RPMI8226 (cell line): Measurements from ENCODE around the gene TRIM9.

Source experiments
- DNase-seq: peaks from one replicate; pipeline ENCODE4 v3.0.0-alpha.2; 2015

TRIM9 gene

DNA sequence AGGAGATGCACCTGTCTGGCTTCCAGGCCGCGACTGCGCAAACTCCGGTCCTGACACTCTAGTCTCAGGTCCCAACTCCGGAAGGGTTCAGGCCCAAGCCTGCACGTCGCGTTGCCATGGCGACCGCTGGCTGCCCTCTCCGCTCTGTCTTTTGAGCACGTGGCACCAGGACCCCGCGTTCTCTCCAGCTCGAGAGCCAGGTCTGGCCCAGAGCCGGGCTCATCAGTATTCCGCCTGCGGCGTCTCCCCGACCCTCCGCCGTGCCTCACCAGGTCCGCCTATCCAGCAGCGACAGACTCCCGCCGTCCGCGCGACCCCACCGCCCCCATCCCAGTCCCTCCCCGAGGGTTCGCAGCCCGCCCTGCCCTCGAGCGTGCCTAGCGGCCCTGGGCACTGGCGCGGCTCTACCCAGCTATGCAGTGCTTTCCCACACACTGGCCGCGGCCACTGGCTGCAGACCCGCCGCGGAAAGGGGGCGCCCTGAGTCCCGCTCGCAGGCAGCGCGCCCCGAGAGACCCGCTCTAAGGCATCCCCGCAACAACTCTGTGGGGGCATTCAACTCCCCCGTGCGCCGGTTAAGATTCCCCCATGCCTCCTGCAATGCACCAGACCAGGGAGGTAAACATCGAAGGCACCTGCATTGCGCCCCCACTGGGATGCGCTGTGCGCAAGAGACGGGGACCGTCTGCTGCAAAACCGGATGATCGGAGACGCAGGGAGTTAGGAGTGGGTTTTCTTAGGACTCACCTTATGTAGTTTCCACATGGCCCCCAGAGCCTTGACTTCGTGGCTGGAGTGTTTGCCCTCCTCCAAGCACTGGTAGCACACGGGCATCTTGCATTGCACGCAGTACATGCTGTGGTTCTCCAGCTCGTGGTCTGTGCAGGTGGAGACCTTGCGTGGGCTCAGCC, 1.3 kb downstream of the TRIM9 start:
- peak; percentile 4 for DNase-seq

DNA sequence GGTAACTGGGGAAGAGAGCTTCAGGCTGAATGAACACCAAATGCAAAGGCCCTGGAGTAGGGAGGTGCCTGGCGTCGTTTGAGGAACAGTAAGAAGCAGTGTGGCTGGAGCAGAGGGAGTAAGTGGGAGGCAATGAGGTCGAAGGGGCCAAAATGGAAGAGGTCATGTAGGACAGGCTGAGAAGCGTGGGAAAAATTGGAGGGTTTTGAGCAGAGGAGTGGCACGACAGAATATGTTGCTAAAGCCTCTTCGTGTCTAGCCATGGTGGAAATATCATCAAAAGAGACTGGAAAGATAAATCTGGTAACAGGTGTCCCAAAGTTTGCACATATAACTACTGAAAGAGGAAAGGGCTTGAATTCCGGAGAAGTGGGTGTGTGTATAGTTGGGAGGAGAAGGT, 1.9 kb downstream of the TRIM9 start:
- no peak for DNase-seq

DNA sequence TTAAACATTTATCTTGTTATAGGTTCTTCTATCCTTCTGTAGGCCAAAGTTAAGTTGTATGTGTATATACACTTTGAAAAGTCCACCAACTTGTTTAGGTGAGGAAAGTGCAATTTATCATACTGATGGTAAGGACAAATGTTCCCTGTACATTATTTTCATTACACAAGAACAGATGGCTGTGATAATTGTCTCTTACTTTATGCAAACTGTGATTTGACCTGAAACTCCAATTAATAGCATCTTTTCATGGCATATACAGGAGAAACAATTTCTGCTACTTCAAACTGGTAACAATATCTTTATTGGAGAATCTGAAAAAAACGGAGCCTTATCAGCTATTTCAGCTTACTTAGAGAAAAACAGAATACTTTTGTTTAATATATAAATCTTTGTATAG, 5.6 kb downstream of the TRIM9 start:
- DNase-seq = no peak

DNA sequence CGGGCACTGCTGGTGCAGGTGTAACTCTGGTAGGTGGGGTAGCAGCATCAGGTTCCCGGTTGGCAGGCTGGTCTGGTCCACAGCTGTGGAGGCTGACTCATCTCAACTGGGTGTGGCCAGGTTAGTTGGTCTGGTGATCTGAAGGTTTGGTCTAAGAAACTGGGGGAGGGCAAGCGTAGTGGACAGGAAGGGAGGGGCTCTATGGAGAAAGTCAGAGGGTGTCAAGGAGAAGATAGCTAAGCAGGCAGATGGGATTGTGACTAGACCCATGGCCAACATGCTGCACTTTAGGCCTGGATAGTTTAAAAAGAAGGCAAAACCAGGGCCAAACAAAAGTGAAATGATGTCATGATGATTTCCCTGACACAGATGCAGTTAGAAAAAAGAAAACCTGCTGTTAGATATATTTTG, 7.9 kb downstream of the TRIM9 start:
- peak; percentile 86 for DNase-seq

DNA sequence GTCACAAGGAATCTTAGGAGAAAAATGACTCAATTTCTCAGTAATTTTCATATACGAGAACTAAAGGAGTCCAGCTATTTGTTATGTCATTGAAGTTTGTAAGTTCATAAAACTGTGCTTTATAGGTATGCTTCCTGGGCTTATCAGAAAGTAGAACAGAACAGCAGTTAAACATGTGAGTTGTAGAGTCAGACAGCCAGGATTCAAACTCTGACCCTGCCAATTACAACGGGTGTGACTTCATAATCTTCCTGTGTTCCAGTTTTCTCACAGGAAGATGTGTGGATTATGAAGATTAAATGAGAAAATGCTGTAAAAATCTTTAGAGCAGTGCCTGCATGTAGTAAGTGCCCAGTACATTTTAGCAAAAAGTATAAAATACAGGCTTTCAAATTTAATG, 8.9 kb downstream of the TRIM9 start:
- DNase-seq = no peak

DNA sequence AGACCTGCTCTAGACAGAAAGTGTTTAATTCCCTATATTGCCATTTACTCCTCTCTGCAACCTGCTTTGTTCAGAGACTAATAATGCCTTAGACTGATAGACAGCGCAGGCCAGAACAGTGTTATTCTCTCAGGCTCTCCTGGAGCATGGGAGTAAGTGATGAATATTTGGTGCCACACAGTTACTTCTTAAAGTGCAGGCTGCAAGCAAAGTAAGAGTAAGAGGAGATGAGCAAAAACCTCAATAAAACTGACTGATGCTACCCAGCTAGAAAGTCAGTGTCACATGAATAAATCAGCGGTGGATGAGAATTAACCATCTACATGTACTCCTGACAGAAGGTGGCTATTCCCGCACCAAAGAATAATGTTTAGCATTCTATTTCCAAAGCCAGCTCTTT, 9.9 kb downstream of the TRIM9 start:
- no peak for DNase-seq

DNA sequence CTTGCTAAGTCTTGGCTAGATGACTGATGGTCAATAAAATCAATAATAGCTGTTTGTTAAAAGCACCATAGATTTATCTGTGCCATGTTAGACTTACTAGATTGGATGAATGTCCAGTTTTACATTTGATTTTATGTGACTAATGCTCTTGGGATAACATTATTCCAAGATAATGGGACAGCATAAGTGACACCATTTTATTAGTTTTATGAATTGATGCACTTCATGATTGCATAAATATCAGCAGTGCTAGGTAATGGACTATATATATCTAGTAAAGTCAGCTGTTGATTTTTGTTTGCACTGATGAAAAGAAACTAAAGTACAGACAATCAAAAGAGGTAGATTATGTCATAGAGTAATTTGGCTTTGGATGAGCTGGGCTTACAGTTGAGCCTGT, 10.4 kb downstream of the TRIM9 start:
- no peak for DNase-seq

DNA sequence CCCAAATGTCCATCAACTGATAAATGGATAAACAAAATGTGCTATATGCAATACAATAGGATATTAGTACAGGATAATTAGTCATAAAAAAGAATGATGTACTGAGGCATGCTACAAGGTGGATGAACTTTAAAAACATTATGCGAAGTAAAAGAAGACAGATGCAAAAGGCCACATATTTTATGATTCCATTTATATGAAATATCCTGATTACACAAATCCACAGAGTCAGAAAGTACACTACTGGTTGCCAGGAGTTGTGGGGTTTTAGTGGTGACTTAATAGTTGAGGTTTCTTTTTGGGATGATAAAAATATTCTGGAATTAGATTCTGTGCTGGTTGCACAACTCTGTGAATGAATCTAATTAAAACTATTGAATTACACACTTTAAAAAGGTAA, 12.6 kb downstream of the TRIM9 start:
- DNase-seq = no peak

DNA sequence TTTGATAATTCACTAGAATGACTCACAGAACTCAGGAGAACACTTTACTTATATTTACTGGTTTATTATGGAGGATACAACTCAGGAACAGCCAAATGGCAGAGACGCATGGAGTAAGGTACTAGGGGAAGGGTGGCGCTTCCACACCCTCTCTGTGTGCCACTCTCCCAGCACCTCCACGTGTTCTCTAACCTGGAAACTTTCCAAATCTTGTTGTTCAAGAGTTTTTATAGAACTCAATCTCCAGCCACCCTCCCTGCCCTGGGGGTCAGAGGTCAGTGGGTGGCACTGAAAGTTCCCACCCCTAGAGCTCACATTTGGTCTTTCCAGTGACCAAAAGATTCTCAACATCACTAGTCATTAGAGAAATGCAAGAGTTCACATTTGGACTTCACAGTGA, 13.2 kb downstream of the TRIM9 start:
- DNase-seq = no peak

DNA sequence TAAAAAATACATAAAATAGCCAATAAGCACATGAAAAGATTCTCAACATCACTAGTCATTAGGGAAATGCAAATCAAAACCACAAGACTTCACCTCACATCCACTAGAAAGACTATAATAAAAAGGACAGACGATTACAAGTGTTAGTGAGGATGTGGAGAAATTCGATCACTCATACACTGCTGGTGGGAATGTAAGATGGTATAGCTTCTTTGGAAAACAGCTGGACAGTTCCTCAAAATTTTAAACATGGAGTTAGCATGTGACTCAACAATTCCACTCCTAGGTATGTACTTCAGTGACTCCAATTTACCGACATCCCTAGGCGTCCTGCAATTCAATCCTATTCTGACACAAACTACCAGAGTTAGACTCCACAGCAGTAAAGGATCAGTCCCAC, 13.7 kb downstream of the TRIM9 start:
- no peak for DNase-seq

DNA sequence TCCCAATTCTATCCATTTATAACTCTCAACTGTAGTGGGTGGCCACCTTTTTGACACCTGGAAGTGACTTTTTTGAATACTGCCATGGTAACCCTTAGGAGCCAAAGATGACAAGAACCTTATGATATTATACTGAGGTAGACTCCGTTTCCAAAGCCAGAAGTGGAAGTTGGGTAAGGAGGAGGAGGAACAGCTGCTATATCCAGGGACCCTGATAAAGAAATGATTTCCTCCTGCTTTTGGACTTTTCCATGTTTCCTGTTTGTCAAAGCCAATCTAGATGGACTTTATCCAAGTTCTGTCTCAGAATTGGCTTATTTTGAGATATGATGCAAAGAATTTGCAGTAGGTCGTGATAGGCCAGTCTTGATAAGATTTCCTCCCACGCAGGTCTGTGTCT, 14.3 kb downstream of the TRIM9 start:
- no peak for DNase-seq

DNA sequence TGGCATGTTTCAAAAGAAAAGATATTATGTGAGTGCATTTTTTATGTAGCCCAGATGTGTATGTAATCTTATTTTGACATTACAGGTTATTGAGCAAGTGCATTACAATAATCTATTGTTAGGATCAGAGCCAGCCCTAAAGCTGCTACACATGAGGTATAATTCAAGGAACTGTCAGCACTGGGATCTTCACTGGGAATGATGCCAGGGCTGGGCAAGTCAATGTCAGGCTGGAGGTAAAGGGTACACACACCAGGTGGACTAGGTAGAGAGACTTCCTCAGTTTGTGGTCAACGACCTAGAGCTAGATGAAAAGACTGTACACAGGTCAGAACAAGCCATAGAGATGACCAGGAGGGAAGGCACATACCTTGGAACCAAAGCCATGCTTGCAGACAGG, 15.4 kb downstream of the TRIM9 start:
- DNase-seq = no peak

DNA sequence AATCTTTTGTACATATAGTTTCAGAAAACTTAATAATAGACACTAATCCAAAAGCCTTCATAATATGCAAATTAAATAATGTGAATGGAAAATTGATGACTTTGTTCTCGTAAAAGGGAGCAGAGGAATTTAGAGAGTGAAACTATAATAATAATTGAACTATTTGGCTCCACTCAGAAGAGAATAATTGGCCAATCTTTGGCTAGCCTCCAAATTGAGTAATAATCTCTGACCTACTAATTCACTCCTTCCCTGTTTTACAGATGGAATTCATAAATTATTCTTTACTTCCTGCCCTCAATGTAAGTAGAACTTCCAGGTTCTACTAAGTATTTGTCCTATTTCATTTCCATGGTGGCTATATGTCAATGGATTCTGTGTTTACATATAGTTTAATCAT, 15.8 kb downstream of the TRIM9 start:
- no peak for DNase-seq

DNA sequence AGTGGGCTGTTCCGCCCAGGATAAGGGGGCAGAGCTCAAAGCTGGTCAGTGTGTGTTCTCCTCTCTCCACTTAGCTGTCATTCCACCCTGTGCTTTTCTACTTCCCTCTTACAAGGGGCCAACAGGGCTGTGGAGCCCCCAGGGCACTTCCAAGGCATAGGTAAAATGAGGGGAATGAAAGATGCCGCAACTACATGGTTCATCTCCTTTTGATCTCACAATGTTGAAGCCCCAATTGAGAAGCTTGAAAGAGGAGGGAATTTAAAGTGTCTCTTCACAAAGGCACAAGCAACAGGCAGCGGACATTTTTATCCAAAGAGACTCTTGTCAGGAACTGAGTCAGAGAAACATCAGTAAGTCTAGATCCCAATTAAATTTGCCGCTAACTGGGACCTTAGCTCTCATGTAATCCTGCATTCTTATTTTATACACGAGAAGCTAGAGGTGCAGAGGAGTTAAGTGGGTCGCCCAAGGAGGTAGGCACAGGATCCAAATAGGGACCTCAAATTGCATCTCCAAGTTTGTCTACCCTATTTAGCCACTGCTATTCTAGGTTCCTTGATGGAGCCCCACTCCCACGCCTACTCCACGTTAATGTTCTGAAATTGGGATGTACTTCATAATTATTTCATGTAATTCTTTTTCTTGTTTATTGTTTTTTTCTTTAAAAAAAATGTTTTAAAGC, 20.1 kb downstream of the TRIM9 start:
- DNase-seq = no peak

DNA sequence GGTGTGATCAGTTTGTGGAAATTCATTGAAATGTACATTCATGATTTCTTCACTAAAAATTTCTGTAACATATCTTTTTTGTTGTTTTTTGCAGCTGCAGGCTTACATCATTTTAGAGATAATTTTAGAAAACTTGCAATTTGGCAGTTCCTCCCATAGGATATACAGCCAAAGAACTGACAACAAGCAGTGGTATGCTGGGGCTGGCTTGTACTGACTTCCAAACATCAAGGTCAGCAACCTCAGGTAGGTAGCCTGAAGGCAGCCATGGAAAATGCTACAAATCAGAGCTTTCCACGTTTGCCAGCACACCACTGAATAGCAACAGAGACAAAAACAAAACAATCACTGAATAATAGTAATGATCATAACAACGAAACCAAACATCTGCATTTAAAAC, 21.2 kb downstream of the TRIM9 start:
- no peak for DNase-seq

DNA sequence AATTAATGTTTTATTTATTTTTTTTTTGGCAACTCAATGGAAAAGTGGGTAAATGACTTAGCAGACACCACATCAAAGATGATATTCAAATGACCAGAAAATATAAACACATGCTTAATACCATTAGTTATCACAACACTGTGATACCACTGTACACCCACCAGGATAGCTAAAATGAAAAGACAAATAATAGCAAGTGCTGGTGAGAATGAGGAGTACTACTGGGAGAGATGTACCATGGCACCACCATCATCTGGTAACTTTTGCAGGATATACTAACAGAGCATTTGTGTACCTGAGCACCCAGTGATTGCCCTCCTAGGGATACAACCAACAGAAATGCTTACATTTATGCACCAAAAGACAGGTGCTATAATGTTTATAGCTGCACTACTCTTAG, 21.9 kb downstream of the TRIM9 start:
- DNase-seq = no peak

DNA sequence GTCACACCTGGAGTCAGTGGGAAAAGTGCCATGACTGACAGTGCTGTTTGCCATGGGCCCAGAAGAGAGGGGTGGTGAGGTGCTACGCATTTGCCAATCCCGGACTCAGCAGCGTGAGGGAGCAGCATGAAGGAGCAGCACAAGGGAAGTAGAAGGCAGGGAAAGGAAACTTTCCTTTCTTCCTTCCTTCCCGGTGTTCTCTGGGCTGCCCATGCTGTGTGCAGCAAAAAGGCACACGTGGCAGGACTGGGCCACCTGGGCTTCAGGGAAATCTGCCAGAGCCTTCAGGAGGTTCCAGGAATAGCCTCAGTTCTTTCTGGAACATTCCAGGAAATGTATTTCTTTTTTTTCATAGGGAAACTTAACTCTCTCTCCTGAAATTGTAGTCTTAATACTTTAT, 23.0 kb downstream of the TRIM9 start:
- no peak for DNase-seq

DNA sequence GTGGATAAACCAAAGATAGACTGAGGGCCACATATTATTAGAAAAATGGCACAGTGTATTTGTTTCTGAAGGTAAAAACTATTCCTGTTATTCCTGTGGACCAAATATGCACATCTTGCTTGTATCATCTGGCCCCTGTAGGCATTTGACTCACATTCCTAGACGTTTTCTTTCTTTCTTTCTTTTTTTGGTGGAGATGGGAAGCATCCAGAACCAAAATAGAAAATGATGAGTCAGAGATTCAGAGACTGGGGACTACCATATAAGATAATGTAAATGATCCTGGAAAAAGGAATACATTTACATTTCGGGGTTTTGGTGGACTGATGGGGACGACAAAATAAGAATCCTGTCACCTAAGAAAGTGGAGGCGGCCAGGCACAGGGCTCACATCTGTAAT, 24.2 kb downstream of the TRIM9 start:
- no peak for DNase-seq

DNA sequence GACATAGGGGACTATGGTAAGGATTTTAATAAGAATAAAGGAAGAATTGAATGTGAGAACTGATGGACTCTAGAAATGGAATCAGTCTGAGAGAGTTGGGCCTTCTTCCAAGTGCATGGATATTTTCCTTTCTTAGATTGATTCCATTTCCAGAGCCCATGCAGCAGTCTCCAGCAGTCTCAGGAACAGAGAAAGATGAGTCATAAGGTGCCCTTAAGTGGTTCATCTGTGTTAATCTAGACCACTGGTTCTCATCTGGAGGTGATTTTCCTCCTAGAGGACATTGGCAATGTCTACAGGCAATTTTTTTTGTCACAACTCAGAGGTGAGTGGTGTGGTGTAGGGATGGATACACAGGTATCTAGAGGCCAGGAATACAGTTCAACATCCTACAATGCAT, 25.9 kb downstream of the TRIM9 start:
- DNase-seq = no peak

DNA sequence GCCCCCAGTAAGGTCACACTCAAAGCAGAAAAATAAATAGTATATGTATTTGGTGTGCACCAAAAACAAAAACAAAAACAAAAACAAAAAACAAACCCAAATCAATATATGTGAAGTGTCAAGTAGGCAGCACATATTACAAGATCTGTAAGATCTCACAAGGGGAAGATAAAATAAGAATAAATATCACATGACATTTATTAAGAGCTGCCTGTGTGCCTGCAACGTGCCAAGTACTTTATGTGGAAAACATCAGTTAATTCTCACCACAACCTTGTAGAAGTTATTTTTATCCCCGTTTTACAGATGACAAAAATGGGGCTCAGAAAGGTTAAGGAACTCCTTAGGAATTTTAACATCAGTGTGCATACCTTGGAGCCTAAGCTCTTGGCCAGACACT, 26.6 kb downstream of the TRIM9 start:
- DNase-seq = no peak

DNA sequence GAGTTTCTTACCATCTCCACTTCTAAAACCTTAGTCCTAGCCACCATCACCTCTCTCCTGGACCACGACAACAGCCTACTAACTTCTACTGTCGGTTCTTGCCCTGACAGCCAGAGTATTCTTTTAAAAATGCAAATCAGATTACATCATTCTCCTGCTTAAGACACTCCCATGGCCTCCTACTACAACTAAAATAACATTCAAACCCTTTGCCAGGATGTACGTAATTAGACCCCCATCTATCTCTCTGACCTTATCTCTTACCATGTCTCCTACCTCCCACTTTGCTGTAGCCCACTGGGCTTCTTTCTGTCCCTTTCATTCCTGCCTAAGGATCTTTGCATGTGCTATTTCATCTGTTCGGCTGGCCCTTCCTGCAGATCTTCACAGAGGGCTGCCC, 27.6 kb downstream of the TRIM9 start:
- DNase-seq = no peak

DNA sequence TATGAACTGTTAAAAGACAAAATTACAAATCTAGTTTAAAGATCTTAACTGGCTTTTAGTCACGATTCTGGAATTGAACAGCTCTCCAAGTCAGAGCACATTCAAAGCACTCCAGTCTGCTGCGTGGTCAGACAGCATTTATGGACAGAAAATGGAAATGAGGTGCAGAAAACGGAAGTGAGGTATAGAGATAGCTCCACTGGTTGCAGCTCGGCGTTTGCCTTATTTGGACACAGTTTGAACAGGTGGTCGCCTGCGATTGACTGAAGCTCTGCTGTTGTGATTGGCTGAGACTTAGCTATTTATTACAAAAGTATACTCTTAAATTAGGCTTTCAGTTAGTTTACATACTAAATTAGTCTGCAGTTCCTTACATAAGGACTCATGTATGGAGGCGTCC, 28.3 kb downstream of the TRIM9 start:
- DNase-seq = no peak

DNA sequence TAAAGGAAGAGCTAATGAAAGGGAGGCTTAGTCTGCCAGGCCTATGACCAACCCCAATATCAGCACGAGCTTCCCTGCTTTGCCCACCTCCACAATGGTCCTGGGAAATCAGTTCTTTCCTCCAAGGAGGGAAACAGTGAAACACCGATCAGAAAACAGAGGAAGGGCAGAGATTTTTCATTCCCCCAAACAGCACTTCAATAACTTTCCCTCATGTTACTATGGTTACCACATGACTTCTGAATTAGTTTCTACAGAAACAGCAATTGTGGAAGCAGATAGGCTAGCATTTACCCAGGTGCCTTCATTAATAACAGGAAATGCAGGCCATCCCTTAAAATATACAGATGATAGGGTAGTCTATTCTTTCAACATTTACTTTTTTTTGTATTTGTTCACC, 35.9 kb downstream of the TRIM9 start:
- no peak for DNase-seq

DNA sequence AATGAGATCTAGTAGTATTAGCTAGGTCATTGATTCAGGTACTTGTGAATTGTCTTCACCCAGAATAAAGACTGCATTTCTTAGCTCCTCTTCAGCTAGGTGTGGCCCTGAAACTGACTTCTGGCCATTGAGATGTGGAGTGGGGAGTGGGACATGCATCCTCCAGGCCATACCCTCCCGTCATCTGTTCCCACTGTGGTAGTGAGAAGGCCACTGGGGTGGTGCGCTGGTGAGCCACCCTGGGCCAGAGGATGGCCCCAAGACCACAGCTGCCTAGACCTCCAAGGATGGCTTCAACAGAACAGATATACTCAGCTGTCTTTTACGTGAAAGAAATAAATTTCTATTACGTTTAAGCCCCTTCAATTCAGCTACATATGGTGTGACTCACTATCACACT, 36.5 kb downstream of the TRIM9 start:
- no peak for DNase-seq

DNA sequence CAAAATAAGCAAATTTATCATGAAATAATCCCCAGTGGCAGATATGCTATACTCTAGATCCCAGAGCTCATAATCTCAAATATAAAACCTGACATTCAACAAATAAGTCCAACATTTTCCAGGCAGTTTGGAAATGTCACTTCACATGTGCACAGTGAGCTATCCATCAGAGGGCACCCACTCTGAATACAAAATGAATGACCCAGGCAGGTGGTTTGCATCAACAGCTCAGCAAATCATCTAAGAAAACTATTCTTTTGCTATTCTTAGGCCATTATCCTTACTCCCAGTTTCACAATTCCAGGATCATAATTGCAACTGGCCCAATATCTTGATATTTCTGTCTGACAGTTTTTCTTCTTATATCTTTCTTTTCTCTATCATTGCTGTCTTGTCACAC, 38.5 kb downstream of the TRIM9 start:
- no peak for DNase-seq
